ENCODE data around the gene ROBO4.

ROBO4 gene

DNA sequence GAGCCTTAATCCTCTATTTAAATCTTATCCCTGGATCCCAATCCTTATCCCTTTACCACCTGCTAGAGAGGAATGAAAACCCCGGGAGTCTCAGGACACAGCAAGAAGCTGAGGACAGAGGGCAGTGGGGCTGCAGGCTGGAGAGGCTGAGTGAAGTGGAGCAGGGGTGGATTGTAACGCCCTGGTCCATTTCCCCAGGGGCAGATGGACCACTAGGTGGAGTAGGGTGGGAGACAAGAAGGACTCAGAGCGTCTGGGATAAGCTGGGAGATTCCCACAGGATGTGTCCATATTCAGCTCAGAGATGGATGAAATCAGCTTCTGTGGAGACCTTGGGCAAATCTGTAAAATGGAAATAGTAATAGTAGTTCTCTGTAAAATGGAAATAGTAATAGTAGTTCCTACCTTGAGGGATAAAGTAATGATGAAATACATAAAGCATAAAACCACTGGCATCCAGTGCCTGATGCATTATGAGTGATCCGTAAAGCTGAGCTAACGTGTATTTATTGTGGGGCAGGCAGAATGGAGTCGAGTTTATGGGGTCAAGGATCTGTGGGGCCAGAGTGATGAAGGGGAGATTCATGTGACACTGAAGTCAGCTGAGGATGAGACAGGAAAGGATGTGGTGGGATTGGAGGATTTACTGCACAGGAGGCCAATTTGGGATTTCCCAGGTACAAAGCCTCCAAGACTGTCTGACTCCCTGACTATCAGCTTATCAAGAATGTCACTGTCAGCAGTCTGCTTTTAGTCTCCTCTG, 1.9 kb upstream of the ROBO4 start:
- TF ChIP-seq, protein P1, sequence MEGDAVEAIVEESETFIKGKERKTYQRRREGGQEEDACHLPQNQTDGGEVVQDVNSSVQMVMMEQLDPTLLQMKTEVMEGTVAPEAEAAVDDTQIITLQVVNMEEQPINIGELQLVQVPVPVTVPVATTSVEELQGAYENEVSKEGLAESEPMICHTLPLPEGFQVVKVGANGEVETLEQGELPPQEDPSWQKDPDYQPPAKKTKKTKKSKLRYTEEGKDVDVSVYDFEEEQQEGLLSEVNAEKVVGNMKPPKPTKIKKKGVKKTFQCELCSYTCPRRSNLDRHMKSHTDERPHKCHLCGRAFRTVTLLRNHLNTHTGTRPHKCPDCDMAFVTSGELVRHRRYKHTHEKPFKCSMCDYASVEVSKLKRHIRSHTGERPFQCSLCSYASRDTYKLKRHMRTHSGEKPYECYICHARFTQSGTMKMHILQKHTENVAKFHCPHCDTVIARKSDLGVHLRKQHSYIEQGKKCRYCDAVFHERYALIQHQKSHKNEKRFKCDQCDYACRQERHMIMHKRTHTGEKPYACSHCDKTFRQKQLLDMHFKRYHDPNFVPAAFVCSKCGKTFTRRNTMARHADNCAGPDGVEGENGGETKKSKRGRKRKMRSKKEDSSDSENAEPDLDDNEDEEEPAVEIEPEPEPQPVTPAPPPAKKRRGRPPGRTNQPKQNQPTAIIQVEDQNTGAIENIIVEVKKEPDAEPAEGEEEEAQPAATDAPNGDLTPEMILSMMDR (IDR thresholded peaks at IDR 0.05; ENCODE audit: insufficient read depth, missing control alignments), result no peak
- FAIRE-seq (peak; percentile 86), DNase-seq (ENCODE audit: insufficient read length, low spot score) (peak; percentile 14)

DNA sequence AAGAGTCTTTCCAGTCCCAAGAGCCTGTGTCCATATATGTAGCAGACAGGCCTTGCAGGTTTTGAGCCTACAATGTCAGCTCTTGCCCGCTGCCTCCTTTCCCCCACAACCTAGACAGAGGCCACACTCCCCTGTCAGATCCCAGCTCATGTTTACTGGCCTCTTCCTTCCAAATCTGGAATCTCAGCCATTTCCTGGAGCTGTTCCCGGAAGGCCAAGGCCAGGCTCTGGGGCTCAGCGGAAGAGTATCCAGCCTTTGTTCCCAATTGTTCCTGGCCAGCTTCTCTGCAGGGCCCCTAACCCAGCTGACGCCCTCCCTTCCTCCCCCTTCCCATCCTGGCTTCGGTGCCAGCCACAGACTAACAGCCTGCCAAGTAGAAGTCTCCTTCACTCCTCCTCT, 1.0 kb upstream of the ROBO4 start:
- TF ChIP-seq, protein P1 (IDR thresholded peaks at IDR 0.05; ENCODE audit: insufficient read depth, missing control alignments), result no peak
- DNase-seq (ENCODE audit: insufficient read length, low spot score) (no peak), FAIRE-seq (no peak)

DNA sequence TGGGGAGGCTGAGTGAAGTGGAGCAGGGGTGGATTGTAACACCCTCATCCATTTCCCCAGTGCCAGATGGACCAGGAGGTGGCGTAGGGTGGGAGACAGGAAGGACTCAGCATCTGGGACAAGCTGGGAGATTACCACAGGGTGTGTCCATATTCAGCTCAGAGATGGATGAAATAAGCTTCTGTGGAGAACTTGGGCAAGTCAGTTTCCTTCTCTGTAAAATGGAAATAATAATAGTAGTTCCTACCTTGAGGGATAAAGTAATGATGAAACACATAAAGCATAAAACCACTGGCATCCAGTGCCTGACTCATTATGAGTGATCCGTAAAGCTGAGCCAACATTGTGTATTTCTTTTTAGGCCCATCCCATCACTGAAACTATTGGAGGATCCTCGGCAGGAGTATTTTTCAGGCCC, 607 bp upstream of the ROBO4 start:
- FAIRE-seq (peak; percentile 11), DNase-seq (ENCODE audit: insufficient read length, low spot score) (no peak)
- TF ChIP-seq, protein P1 (IDR thresholded peaks at IDR 0.05; ENCODE audit: insufficient read depth, missing control alignments), result no peak

DNA sequence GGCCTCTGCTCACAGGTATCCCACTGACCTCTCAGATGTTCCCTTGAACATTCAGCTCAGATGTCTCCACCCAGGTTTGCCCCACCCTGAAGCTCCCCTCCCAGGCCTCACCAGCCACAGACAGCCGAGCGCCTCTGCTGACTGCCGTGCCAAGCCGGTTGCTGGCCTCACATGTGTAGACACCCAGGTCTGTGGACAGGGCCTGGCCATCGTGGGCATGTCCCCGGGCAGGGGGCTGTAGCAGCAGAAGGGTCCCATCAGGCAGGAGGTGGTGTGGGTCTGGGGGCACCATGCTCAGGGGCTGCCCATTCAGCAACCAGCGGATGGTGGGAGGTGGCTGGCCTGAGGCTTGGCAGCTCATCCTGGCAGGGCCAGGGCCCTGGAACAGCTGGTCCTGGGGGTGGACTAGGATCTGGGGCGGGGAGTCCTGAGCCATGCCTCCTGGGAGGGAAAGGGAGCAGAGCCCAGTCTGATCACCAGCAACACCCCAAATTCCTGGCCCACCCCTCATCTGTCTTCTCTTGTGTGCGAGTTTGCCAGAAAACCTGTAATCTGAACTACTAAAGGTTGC, 759 bp downstream of the ROBO4 start:
- FAIRE-seq, result no peak
- TF ChIP-seq, protein P1 (IDR thresholded peaks at IDR 0.05; ENCODE audit: insufficient read depth, missing control alignments), result no peak
- DNase-seq (ENCODE audit: insufficient read length, low spot score), result no peak

DNA sequence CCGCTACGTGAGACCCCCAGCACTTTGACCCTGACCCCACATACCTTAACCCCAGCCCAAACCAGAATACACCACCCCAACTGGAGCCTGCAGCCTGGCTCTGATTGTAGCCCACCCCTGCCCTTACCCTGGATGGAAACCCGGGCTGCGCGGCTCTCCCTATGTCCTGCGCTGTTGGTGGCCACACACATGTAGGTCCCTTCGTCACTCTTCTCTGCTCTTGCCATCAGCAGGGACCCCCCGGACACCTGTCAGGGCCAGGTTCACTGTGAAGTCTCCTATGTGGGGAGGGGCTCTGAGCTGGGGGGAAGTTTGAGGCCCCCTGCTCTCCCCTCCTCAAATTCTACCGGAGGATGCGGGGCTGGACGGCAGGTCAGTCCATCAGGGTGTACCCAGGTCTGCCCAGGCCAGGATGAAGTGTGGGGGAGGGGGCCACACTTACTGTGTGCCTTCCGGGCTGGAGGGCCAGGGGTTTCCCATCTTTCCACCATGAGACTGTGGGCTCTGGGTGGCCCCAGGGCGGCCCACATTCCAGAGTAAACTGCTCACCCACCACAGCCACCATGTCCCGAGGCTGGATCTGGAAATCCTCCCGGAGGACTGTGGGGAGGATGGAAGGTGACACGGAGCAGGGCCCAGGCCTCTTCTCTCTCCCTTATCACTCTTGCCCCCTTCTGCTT, 1.5 kb downstream of the ROBO4 start:
- FAIRE-seq (no peak), DNase-seq (ENCODE audit: insufficient read length, low spot score) (peak; percentile 4)
- TF ChIP-seq, protein P1 (IDR thresholded peaks at IDR 0.05; ENCODE audit: insufficient read depth, missing control alignments), result no peak

DNA sequence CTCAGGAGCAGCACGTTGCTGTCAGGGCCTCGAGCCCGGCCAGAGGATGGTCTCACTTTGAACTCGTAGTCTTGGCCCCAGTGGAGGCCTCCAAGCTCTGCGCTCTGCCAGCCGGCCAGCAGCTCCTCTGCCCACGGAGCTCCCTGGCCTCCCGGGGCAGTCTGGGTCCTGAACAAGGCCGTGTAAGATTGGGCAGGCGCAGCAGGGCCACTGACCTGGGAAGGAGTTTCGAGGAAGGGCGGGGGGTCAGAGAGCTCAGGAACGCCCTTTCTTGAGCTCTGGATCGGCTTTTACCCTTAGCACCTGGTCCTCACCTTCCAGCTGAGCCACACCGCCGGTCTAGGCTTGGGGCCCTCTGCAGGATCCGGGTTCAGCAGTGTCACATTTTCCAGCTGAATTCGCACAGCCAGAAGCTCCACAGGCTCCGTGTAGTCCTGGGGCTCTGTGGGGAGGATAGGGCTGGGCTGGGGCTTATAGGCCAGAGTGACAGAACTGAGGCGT, 2.1 kb downstream of the ROBO4 start:
- FAIRE-seq, result no peak
- TF ChIP-seq, protein P1 (IDR thresholded peaks at IDR 0.05; ENCODE audit: insufficient read depth, missing control alignments), result no peak
- DNase-seq (ENCODE audit: insufficient read length, low spot score), result peak; percentile 4

Data from D721Med (cell line).